Liver (tissue), 9 donors: ENCODE data around the gene SLC2A5. TPM values are rescaled to one million over a fixed set of nuclear protein-coding genes. Genes with fewer than 3 reads are reported as not detected.

Experiments used
- DNase-seq: peaks from one replicate; pipeline ENCODE4 v3.0.0-alpha.2; 2017; ENCODE audit warnings: low spot score
- H3K27ac ChIP-seq, 2 donors: one replicate each; pipeline ENCODE4 v1.7.0; 2013; ENCODE audit warnings: inconsistent platforms in 2 of 2, low read length in 2 of 2, control low read depth in 1 of 2, low read depth in 1 of 2, mild to moderate bottlenecking in 1 of 2
- H3K27me3 ChIP-seq, 4 donors: one replicate each; pipeline versions ENCODE4 v1.6.1 to v1.7.0; 2013; ENCODE audit warnings: low read length in 3 of 4, inconsistent platforms in 1 of 4, mild to moderate bottlenecking in 1 of 4, moderate library complexity in 1 of 4; ENCODE audit not compliant: control insufficient read depth in 4 of 4, insufficient read depth in 4 of 4
- H3K36me3 ChIP-seq, 4 donors: one replicate each; pipeline versions ENCODE4 v1.6.1 to v1.7.0; 2013; ENCODE audit warnings: low read length in 3 of 4, mild to moderate bottlenecking in 3 of 4, low read depth in 1 of 4, moderate library complexity in 1 of 4; ENCODE audit not compliant: control insufficient read depth in 4 of 4, insufficient read depth in 3 of 4
- H3K4me1 ChIP-seq, 4 donors: one replicate each; pipeline versions ENCODE4 v1.6.1 to v1.7.0; 2013; ENCODE audit warnings: low read length in 3 of 4, mild to moderate bottlenecking in 3 of 4, moderate library complexity in 1 of 4; ENCODE audit not compliant: control insufficient read depth in 4 of 4, insufficient read depth in 4 of 4
- H3K4me3 ChIP-seq, 3 donors: one replicate each; pipeline versions ENCODE4 v1.6.1 to v1.7.0; 2013; ENCODE audit warnings: low read length in 3 of 3, control low read depth in 1 of 3, low read depth in 1 of 3, mild to moderate bottlenecking in 1 of 3
- H3K9ac ChIP-seq, 2 donors: one replicate each; pipeline ENCODE4 v1.7.0; 2013; ENCODE audit warnings: low read length in 2 of 2, mild to moderate bottlenecking in 2 of 2, moderate library complexity in 2 of 2, control low read depth in 1 of 2, low read depth in 1 of 2
- H3K9me3 ChIP-seq, 4 donors: one replicate each; pipeline versions ENCODE4 v1.6.1 to v1.7.0; 2013; ENCODE audit warnings: low read length in 3 of 4; ENCODE audit not compliant: control insufficient read depth in 4 of 4
- EGR1 ChIP-seq, 2 donors: IDR thresholded peaks; 2 replicates each; pipeline ENCODE4 v1.6.1; 2016 to 2018; ENCODE audit warnings: antibody characterized with exemption in 2 of 2, low read depth in 2 of 2
- FOXA1 ChIP-seq: IDR thresholded peaks from 2 replicates; pipeline ENCODE4 v1.6.1; 2016; ENCODE audit warnings: antibody characterized with exemption
- FOXA2 ChIP-seq: IDR thresholded peaks from 2 replicates; pipeline ENCODE4 v1.6.1; 2016; ENCODE audit warnings: antibody characterized with exemption
- GABPA ChIP-seq, 2 donors: IDR thresholded peaks in 1 of 2; conservative IDR thresholded peaks in 1 of 2; 2 replicates each; pipeline ENCODE4 v1.6.1; 2016; ENCODE audit warnings: antibody characterized with exemption in 2 of 2, mild to moderate bottlenecking in 1 of 2, moderate library complexity in 1 of 2
- HNF4A ChIP-seq, 2 donors: conservative IDR thresholded peaks; 2 replicates each; pipeline ENCODE4 v1.6.1; 2016; ENCODE audit warnings: antibody characterized with exemption in 2 of 2, mild to moderate bottlenecking in 2 of 2
- HNF4G ChIP-seq: IDR thresholded peaks from 2 replicates; pipeline ENCODE4 v1.6.1; 2016; ENCODE audit warnings: antibody characterized with exemption
- JUND ChIP-seq, 2 donors: IDR thresholded peaks; 2 replicates each; pipeline ENCODE4 v1.6.1; 2016; ENCODE audit warnings: antibody characterized with exemption in 2 of 2
- NR2F2 ChIP-seq: IDR thresholded peaks from 2 replicates; pipeline ENCODE4 v1.6.1; 2016; ENCODE audit warnings: antibody characterized with exemption
- RAD21 ChIP-seq, 2 donors: IDR thresholded peaks; 2 replicates each; pipeline ENCODE4 v1.6.1; 2016; ENCODE audit warnings: antibody characterized with exemption in 2 of 2, mild to moderate bottlenecking in 2 of 2
- RXRA ChIP-seq, 2 donors: IDR thresholded peaks; 2 replicates each; pipeline ENCODE4 v1.6.1; 2017 to 2018; ENCODE audit warnings: antibody characterized with exemption in 2 of 2, mild to moderate bottlenecking in 1 of 2
- SP1 ChIP-seq: IDR thresholded peaks from 2 replicates; pipeline ENCODE4 v1.6.1; 2018; ENCODE audit warnings: antibody characterized with exemption, mild to moderate bottlenecking
- TAF1 ChIP-seq: conservative IDR thresholded peaks from 2 replicates; pipeline ENCODE4 v1.6.1; 2016; ENCODE audit warnings: antibody characterized with exemption, mild to moderate bottlenecking
- YY1 ChIP-seq: IDR thresholded peaks from 2 replicates; pipeline ENCODE4 v1.6.1; 2016; ENCODE audit warnings: antibody characterized with exemption, mild to moderate bottlenecking
- WGBS: extraction: QIAGEN DNeasy Blood & Tissue Kit; methylation state at CpG from one replicate; pipeline ENCODE4 v1.1.7; 2013; 5-methylcytosine and 5-hydroxymethylcytosine counted together
- polyA plus RNA-seq, 2 donors: library from polyadenylated mRNA; stranded (reverse) in 1 of 2; unstranded in 1 of 2; fragments of 200-250 nt in 1 of 2; fragments of >200 nt in 1 of 2; fragmentation: Nextera tagmentation in 1 of 2; extraction: Ambion mirVana in 1 of 2; gene quantifications; one replicate each; pipeline versions ENCODE4 v1.2.1 to v1.2.3, GENCODE V29; 2013 to 2015
- total RNA-seq, 2 donors: library from RNA; depleted of rRNA; stranded (reverse); fragments of >200 nt; gene quantifications; one replicate each; pipeline ENCODE4 v1.2.3, GENCODE V29; 2014
- TF ChIP-seq, protein P1 (sequence below): fragments of 150-350 bp; IDR thresholded peaks from 2 replicates; pipeline ENCODE4 v1.5.1; 2017; ENCODE audit warnings: improper control_type of control experiment, low read depth, low read length; ENCODE audit not compliant: missing input control
- TF ChIP-seq, protein P2 (sequence below): IDR thresholded peaks from 2 replicates; pipeline ENCODE4 v1.6.1; 2016; ENCODE audit warnings: antibody characterized with exemption
- TF ChIP-seq, protein P3 (sequence below): IDR thresholded peaks from 2 replicates; pipeline ENCODE4 v1.6.1; 2016; ENCODE audit warnings: antibody characterized with exemption
- TF ChIP-seq, protein P4 (sequence below): IDR thresholded peaks from 2 replicates; pipeline ENCODE4 v1.6.1; 2016; ENCODE audit warnings: antibody characterized with exemption, mild to moderate bottlenecking
- TF ChIP-seq, protein P5 (sequence below): IDR thresholded peaks from 2 replicates; pipeline ENCODE4 v1.6.1; 2016; ENCODE audit warnings: antibody characterized with exemption
- donor health status: healthy.
- donor health status: healthy.
- donor health status: healthy.
- donor health status: healthy.
- donor health status: healthy.

SLC2A5 gene
- total and polyA plus RNA-seq, 4 donors, result 0.07 to 1.6 (median 0.13) TPM

DNA sequence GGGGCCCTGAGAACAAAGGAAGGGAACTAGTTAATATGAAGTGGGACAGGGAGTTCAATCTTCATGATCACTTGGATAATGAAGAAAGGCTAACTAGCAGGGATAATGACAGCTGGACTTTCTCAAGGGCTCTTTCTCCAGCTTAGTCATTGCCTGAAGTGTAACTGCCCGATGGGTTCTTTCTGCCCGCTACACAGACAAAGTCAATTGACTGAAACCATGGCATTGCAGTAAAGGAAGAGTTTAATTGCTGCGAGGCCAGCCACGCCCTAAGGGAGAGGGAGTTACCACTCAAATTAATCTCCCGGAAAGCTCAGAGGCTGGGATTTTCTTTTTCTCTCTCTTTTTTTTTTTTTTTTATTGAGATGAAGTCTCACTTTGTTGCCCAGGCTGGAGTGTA is 16.6 kb upstream of the SLC2A5 start:
- Histone ChIP-seq H3K9ac (no peak overlapping the region), H3K4me1 (peaks cover 0 to 3% (median 0%) of the 10 kb centered on the region in 4 donors), H3K4me3 (no peak overlapping the region), H3K27me3 (no peaks in the 10 kb centered on the region), H3K9me3 (no peaks in the 10 kb centered on the region), H3K36me3 (no peaks in the 10 kb centered on the region), H3K27ac (no peak overlapping the region)
- no peak for DNase-seq
- TF ChIP-seq, protein P1, sequence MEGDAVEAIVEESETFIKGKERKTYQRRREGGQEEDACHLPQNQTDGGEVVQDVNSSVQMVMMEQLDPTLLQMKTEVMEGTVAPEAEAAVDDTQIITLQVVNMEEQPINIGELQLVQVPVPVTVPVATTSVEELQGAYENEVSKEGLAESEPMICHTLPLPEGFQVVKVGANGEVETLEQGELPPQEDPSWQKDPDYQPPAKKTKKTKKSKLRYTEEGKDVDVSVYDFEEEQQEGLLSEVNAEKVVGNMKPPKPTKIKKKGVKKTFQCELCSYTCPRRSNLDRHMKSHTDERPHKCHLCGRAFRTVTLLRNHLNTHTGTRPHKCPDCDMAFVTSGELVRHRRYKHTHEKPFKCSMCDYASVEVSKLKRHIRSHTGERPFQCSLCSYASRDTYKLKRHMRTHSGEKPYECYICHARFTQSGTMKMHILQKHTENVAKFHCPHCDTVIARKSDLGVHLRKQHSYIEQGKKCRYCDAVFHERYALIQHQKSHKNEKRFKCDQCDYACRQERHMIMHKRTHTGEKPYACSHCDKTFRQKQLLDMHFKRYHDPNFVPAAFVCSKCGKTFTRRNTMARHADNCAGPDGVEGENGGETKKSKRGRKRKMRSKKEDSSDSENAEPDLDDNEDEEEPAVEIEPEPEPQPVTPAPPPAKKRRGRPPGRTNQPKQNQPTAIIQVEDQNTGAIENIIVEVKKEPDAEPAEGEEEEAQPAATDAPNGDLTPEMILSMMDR, result no peak
- no peak for TF ChIP-seq GABPA (IDR thresholded peaks at IDR 0.05 in 1 of 2, conservative IDR thresholded peaks at IDR 0.05 in 1 of 2)
- no peak for TF ChIP-seq HNF4A (conservative IDR thresholded peaks at IDR 0.05)
- no peak for TF ChIP-seq EGR1 (IDR thresholded peaks at IDR 0.05; ENCODE audit: low read depth in 2 of 2)
- no peak for TF ChIP-seq NR2F2
- TF ChIP-seq, protein P2, sequence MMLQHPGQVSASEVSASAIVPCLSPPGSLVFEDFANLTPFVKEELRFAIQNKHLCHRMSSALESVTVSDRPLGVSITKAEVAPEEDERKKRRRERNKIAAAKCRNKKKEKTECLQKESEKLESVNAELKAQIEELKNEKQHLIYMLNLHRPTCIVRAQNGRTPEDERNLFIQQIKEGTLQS, result no peak
- TF ChIP-seq FOXA2, result no peak
- TF ChIP-seq RAD21 (IDR thresholded peaks at IDR 0.05), result no peak
- TF ChIP-seq, protein P3, sequence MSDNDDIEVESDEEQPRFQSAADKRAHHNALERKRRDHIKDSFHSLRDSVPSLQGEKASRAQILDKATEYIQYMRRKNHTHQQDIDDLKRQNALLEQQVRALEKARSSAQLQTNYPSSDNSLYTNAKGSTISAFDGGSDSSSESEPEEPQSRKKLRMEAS, result no peak
- no peak for TF ChIP-seq TAF1
- no peak for TF ChIP-seq HNF4G
- TF ChIP-seq YY1, result no peak
- TF ChIP-seq, protein P4, sequence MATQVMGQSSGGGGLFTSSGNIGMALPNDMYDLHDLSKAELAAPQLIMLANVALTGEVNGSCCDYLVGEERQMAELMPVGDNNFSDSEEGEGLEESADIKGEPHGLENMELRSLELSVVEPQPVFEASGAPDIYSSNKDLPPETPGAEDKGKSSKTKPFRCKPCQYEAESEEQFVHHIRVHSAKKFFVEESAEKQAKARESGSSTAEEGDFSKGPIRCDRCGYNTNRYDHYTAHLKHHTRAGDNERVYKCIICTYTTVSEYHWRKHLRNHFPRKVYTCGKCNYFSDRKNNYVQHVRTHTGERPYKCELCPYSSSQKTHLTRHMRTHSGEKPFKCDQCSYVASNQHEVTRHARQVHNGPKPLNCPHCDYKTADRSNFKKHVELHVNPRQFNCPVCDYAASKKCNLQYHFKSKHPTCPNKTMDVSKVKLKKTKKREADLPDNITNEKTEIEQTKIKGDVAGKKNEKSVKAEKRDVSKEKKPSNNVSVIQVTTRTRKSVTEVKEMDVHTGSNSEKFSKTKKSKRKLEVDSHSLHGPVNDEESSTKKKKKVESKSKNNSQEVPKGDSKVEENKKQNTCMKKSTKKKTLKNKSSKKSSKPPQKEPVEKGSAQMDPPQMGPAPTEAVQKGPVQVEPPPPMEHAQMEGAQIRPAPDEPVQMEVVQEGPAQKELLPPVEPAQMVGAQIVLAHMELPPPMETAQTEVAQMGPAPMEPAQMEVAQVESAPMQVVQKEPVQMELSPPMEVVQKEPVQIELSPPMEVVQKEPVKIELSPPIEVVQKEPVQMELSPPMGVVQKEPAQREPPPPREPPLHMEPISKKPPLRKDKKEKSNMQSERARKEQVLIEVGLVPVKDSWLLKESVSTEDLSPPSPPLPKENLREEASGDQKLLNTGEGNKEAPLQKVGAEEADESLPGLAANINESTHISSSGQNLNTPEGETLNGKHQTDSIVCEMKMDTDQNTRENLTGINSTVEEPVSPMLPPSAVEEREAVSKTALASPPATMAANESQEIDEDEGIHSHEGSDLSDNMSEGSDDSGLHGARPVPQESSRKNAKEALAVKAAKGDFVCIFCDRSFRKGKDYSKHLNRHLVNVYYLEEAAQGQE, result no peak
- TF ChIP-seq JUND (IDR thresholded peaks at IDR 0.05), result no peak
- TF ChIP-seq FOXA1, result no peak
- no peak for TF ChIP-seq RXRA (IDR thresholded peaks at IDR 0.05)
- no peak for TF ChIP-seq SP1
- TF ChIP-seq, protein P5, sequence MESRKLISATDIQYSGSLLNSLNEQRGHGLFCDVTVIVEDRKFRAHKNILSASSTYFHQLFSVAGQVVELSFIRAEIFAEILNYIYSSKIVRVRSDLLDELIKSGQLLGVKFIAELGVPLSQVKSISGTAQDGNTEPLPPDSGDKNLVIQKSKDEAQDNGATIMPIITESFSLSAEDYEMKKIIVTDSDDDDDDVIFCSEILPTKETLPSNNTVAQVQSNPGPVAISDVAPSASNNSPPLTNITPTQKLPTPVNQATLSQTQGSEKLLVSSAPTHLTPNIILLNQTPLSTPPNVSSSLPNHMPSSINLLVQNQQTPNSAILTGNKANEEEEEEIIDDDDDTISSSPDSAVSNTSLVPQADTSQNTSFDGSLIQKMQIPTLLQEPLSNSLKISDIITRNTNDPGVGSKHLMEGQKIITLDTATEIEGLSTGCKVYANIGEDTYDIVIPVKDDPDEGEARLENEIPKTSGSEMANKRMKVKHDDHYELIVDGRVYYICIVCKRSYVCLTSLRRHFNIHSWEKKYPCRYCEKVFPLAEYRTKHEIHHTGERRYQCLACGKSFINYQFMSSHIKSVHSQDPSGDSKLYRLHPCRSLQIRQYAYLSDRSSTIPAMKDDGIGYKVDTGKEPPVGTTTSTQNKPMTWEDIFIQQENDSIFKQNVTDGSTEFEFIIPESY, result no peak
- 90% methylated on average over 5 of the region's 5 CpGs for WGBS
